Sigmoid colon (tissue), 7 donors: ENCODE measurements around the gene NRN1. TPM values are rescaled to one million over a fixed set of nuclear protein-coding genes. Genes with fewer than 3 reads are reported as not detected.
"Not testable (repeated sequence)": the region's sequence is repeated elsewhere in the genome, so short reads cannot be mapped to it uniquely, and the experiment has no call there.

Source experiments
- DNase-seq: peaks from one replicate; pipeline ENCODE4 v3.0.0-alpha.2; 2019
- H3K27ac ChIP-seq, 4 donors: fragments of 200-600 bp; sonication (generic); one replicate each; pipeline ENCODE4 v1.5.1; 2016 to 2019; ENCODE audit warnings: mild to moderate bottlenecking in 1 of 4
- H3K27me3 ChIP-seq, 3 donors: fragments of 200-600 bp; sonication (generic); one replicate each; pipeline ENCODE4 v1.5.1; 2019; ENCODE audit warnings: mild to moderate bottlenecking in 1 of 3
- H3K36me3 ChIP-seq, 4 donors: fragments of 200-600 bp; sonication (generic); one replicate each; pipeline ENCODE4 v1.5.1; 2016 to 2019
- H3K4me1 ChIP-seq, 4 donors: fragments of 200-600 bp; sonication (generic); one replicate each; pipeline ENCODE4 v1.5.1; 2017 to 2019
- H3K4me3 ChIP-seq, 4 donors: fragments of 200-600 bp; sonication (generic); one replicate each; pipeline ENCODE4 v1.5.1; 2017 to 2019; ENCODE audit warnings: mild to moderate bottlenecking in 2 of 4, moderate library complexity in 1 of 4
- H3K9me3 ChIP-seq, 4 donors: fragments of 200-600 bp in 3 of 4; sonication (generic) in 3 of 4; one replicate each; pipeline versions ENCODE4 v1.5.1 to v1.6.1; 2013 to 2019
- CTCF ChIP-seq, 4 experiments: fragments of 450-650 bp in 3 of 4; fragments of 200-600 bp in 1 of 4; IDR thresholded peaks; one replicate each; pipeline ENCODE4 v1.5.1; 2016 to 2019; ENCODE audit warnings: antibody characterized with exemption in 4 of 4, mild to moderate bottlenecking in 3 of 4, moderate library complexity in 2 of 4
- EP300 ChIP-seq, 4 donors: sonication (generic); formaldehyde crosslinking; IDR thresholded peaks; one replicate each; pipeline ENCODE4 v1.6.1; 2017; ENCODE audit warnings: antibody characterized with exemption in 4 of 4
- POLR2A ChIP-seq, 2 donors: fragments of 450-650 bp; IDR thresholded peaks; one replicate each; pipeline ENCODE4 v1.6.1; 2016; ENCODE audit warnings: antibody characterized with exemption in 2 of 2, mild to moderate bottlenecking in 2 of 2, moderate library complexity in 2 of 2
- POLR2AphosphoS5 ChIP-seq, 4 donors: sonication (generic); formaldehyde crosslinking; IDR thresholded peaks; one replicate each; pipeline ENCODE4 v1.6.1; 2017; ENCODE audit warnings: antibody characterized with exemption in 4 of 4
- WGBS, 2 donors: extraction: QIAGEN DNeasy Blood & Tissue Kit; methylation state at CpG; one replicate each; pipeline ENCODE4 v1.1.7; 2013; 5-methylcytosine and 5-hydroxymethylcytosine counted together
- intact Hi-C: fragments of 100-400 bp; cut with DNase I; formaldehyde crosslinking; loops from one replicate; pipeline ENCODE4 v1.15.1; 2023
- polyA plus RNA-seq, 3 donors: library from polyadenylated mRNA; stranded (reverse); fragments of 200-250 nt; gene quantifications; one replicate each; pipeline ENCODE4 v1.2.3, GENCODE V29; 2013
- total RNA-seq, 4 donors: library from RNA; depleted of rRNA; stranded (reverse); fragments of >200 nt; gene quantifications; one replicate each; pipeline ENCODE4 v1.1.0, GENCODE V29; 2016
- donor health status: healthy with polysubstance abuse.
- donor health status: Bipolar disorder and iron deficiency.
- donor health status: healthy.

The NRN1 gene
- total and polyA plus RNA-seq, 7 donors = 1.4 to 10.7 (median 6.0) TPM

- TF ChIP-seq POLR2A (IDR thresholded peaks at IDR 0.05) (no peak), CTCF (IDR thresholded peaks at IDR 0.05) (no peak), POLR2AphosphoS5 (IDR thresholded peaks at IDR 0.05) (no peak), EP300 (IDR thresholded peaks at IDR 0.05) (no peak)
- no peak for DNase-seq
Measured at GRCh38 chr6:6033858-6034257, 27.1 kb upstream of the NRN1 start.

DNA sequence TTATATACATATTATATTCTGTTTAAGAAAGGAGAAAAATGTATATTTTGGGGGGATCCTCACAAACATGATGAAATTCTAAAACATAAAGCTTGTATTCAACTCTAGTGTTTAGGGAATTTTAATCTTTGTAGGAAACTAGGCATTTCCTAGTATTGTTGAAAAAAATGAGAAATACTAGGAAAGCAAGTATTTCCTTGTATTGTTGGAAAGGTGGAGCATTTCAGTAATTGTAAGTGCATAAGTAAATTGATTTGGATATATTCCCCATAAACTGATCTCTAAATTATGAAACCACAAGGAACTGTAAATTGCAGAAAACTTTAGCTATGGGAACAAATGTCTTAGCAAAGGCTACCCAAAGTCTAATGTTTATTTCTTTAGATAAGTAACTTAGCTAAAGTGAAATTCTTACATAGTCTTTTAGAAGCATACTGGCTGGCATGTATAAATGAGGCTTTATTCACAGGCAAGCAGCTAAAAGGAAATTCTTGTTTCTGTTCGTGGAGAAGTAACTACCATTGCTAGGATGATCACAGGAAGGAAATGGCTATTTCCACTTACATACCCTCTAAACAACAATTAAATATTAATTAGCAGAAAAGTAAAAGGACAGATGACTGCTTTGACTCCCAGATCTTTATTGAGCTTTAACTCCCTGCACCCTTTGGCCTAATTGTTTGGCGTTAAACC lies 19.9 kb upstream of the NRN1 start:
- Histone ChIP-seq H3K27ac (peak overlapping the region in 1 of 4 donors; percentile 9), H3K27me3 (no peaks in the 10 kb centered on the region), H3K4me3 (no peak overlapping the region), H3K9me3 (no peaks in the 10 kb centered on the region), H3K36me3 (no peaks in the 10 kb centered on the region), H3K4me1 (no peaks in the 10 kb centered on the region)
- no peak for DNase-seq
- intact Hi-C loops = no loop called here
- no peak for TF ChIP-seq POLR2A (IDR thresholded peaks at IDR 0.05)
- TF ChIP-seq EP300 (IDR thresholded peaks at IDR 0.05) = no peak
- no peak for TF ChIP-seq POLR2AphosphoS5 (IDR thresholded peaks at IDR 0.05)
- no peak for TF ChIP-seq CTCF (IDR thresholded peaks at IDR 0.05)
- 68 to 76% methylated on average over 2 of the region's 2 CpGs for whole genome bisulfite sequencing, 2 donors

More at GRCh38 chr6:6033858-6034257, 27.1 kb upstream of the NRN1 start:
- H3K4me3 ChIP-seq = no peak overlapping the region
- 77 to 88% methylated on average over 4 of the region's 4 CpGs for WGBS, 2 donors
- H3K27ac ChIP-seq = no peak overlapping the region
- no peaks in the 10 kb centered on the region for H3K4me1 ChIP-seq
- intact Hi-C loops = no loop called here
- no peaks in the 10 kb centered on the region for H3K36me3 ChIP-seq
- no peaks in the 10 kb centered on the region for H3K9me3 ChIP-seq
- H3K27me3 ChIP-seq = no peaks in the 10 kb centered on the region

DNA sequence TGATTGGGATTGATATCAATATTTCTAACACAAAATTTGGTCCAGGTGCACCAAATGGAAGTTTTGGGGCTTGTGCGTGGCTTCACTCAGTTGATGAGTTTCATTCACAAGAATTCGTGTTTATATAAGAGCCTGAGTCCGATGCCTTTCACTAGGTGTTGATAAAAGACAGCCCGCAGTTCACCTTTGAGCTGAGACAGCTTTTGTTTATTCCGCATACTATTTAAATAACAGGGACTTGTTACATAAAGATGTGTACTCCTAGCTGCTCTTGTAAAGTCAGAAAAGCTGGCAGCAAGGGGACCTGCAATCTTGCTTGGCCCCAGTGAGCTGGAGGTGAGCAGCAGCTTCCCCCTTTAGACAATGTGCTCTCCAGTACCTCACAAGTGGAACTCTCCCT lies 19.0 kb upstream of the NRN1 start:
- Histone ChIP-seq H3K36me3 (no peaks in the 10 kb centered on the region), H3K27me3 (no peaks in the 10 kb centered on the region), H3K27ac (no peak overlapping the region), H3K4me1 (no peaks in the 10 kb centered on the region), H3K9me3 (no peaks in the 10 kb centered on the region), H3K4me3 (no peak overlapping the region)
- DNase-seq = no peak
- WGBS, 2 donors = 34 to 61% methylated on average over 5 of the region's 5 CpGs
- no peak for TF ChIP-seq EP300 (IDR thresholded peaks at IDR 0.05)
- TF ChIP-seq CTCF (IDR thresholded peaks at IDR 0.05) = no peak
- no peak for TF ChIP-seq POLR2AphosphoS5 (IDR thresholded peaks at IDR 0.05)
- no peak for TF ChIP-seq POLR2A (IDR thresholded peaks at IDR 0.05)
- intact Hi-C loops = no loop called here

GRCh38 chr6:6024220-6024619 lies 17.5 kb upstream of the NRN1 start:
- no peak for DNase-seq
- no peaks in the 10 kb centered on the region for H3K36me3 ChIP-seq
- H3K4me3 ChIP-seq = no peak overlapping the region
- 56 to 73% methylated on average over 5 of the region's 5 CpGs for WGBS, 2 donors
- peaks cover 0 to 6% (median 0%) of the 10 kb centered on the region in 3 donors for H3K27me3 ChIP-seq
- H3K27ac ChIP-seq = no peak overlapping the region
- TF ChIP-seq POLR2AphosphoS5 (IDR thresholded peaks at IDR 0.05) (no peak), POLR2A (IDR thresholded peaks at IDR 0.05) (no peak), CTCF (IDR thresholded peaks at IDR 0.05) (no peak), EP300 (IDR thresholded peaks at IDR 0.05) (no peak)
- no peaks in the 10 kb centered on the region for H3K9me3 ChIP-seq
- H3K4me1 ChIP-seq = no peaks in the 10 kb centered on the region
- intact Hi-C loops = no loop called here

GRCh38 chr6:6022841-6023240 lies 16.1 kb upstream of the NRN1 start:
- WGBS, 2 donors = 65 to 68% methylated on average over 2 of the region's 2 CpGs
- peaks cover 0 to 19% (median 0%) of the 10 kb centered on the region in 3 donors for H3K27me3 ChIP-seq

More at GRCh38 chr6:6022841-6023240, 16.1 kb upstream of the NRN1 start:
- H3K4me1 ChIP-seq, H3K4me3 ChIP-seq, H3K27ac ChIP-seq, H3K9me3 ChIP-seq, H3K36me3 ChIP-seq, intact Hi-C loops, DNase-seq: not testable (repeated sequence)
